ENCODE results near the gene COG6. TPM values are rescaled to one million over a fixed set of nuclear protein-coding genes. Genes with fewer than 3 reads are reported as not detected.

COG6 gene
- 20.7 TPM for polyA plus RNA-seq (2013, experiment 1 of 2; ENCODE audit: insufficient read length)
- 38.1 TPM for polyA plus RNA-seq (2013, experiment 2 of 2; ENCODE audit: insufficient read length)

DNA sequence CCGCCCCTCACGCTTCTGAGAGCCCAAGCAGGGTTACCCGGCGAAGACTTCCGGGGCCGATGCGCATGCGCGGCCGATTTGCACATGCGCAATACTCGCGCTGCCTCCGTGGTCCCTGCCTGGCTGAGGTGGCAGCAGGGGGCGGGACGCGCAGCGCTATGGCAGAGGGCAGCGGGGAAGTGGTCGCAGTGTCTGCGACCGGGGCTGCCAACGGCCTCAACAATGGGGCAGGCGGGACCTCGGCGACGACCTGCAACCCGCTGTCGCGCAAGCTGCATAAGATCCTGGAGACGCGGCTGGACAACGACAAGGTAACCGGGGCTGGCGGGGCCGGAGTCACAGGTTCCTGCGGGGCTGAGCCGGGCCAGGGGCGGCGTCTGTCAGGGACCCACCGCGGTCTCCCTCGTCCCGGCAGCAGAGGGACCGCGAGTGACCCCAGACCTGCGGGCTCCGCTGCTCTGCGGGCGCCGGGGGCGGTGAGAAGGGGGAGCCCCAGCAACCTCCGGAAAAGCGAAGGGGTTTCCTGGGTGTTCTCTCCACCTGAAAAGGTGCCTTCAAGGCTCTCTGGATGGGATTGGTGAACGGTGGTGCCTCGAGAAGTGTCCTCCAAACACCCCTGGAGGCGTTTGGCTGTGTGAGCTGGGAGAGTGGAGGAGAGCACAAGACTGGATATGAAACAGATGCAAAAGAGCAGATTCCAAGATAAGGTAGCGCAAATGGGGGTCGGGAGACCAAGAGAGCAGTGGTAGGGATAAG lies at the start of gene COG6:
TSS of gene COG6 (plus strand) at position 94 of the 756 bp plus-strand sequence. CDS start at position 159, 65 bp downstream.
- DNase-seq: peak; percentile 83

DNA sequence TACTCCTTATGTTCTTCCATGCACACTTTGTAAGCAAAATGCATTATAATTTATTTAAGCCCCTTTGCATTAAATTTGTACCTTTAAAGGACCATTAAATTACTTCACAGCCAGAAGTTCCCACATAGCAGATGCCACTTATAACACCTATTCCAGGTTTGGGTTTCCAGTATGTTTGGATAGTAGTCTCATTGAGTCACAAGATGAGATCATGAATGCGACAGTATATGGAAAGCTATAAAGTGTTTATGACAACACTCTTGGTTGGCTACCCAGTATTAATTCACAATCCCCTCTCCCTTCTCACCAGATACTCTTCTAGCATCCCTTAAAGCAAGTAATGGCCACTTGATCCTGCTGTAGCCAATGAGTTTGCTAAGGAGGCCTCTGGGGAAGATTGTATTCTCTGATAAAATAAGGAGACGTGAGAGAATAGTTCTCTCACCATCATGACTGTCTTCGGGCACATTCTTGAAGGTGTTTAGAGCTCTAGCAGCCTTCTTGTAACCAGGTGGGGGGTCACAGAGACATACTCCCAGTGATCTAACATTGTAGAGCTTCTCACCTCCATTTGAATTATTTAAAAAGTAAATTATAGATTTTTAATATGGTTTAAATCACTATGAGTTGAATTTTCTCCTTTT lies 49.7 kb upstream of the COG6 start:
- DNase-seq: no peak

GRCh38 chr13:39607876-39608275 lies 47.6 kb upstream of the COG6 start:
- DNase-seq: no peak

DNA sequence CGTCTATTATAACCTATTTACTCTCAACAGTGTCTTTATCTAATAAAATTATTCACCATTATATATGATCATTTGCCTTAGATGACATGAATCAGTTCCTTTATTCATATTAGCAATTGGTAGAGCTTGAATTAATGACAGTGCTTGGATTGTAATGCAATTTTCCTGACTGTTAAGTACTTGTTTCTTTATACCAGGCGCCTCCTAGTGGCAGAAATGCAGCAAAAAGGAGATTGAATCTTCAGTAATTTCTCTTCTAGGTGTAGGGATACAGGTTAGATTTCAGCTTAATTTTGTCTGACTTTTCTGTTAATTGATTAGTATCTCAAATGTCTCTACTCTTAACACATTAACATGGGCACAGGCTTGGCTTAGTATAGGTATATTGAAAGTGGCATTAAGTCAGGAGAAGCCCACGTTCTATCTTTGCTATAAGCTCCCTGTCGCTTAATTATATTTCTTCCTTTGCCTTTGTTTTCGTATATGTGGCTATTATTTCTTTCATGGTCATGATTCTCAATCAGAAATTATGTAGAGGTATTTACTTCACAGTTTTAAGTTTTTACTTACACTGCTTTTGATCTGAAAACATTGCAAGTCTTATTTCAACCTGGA lies 43.3 kb upstream of the COG6 start:
- peak; percentile 68 for DNase-seq

DNA sequence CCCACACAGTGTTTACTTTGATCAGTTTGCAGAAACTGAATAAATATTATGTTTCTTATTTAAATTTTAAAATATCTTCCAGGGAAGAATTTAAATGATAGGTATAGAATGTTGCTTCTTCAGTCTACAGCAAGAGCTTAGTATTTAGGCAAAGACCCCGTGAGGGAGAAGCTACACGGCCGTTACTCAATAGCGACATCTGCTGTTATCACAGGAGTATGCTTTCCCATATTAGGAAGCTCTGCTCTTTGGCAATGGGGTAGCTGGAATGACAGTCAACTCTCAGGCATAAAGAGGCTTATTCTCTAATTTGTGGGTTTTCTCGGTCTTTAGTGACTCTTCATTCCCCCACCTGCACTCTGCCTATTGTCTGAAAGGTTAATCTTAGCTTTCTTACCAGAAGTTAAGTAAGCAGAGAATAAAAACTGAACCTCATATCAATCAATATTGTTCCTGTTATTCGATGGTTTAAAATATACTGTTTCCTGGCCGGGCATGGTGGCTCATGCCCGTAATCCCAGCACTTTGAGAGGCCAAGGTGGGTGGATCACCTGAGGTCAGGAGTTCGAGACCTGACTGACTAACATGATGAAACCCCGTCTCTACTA lies 39.3 kb upstream of the COG6 start:
- peak; percentile 66 for DNase-seq

DNA sequence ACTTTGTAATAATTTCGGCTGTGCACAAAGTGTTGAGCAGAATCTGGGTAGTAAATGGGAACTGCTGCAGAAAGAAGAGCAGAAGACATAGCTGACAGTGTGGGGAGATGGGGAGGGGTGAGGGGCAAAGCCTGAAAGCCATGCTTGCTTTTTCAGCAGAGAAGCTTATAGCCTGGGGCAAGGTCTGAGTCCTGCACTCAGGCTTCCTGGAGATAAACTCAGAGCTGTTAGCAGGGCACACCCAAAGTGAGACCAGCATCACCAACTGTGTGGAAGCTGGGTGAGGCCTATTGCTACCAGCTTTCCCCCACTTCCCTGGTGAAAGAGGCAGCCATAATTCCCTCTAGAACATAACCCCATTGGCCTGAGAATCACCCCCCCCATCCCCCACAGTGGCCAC lies 36.9 kb upstream of the COG6 start:
- DNase-seq: no peak

GRCh38 chr13:39623466-39623865 lies 32.0 kb upstream of the COG6 start:
- DNase-seq: no peak

GRCh38 chr13:39631307-39631706 lies 24.2 kb upstream of the COG6 start:
- no peak for DNase-seq

GRCh38 chr13:39632994-39633393 lies 22.5 kb upstream of the COG6 start:
- DNase-seq: no peak

DNA sequence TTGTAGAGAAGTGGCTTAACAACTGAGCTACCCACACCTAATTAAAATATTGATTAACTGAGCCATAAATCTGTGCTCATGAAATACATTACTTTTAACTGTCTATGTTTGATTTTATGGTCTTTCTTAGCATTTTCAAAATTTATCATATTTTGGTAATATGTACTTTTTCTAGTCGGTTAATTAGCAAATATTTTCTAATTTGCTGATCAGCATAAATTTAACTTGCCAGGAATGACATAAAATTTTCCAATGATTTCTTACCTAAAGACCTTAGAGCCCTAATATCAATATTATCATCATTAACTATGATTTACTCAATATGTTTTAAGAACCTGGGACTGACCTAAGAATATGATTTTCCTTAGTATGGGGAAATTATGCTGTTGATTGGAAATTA lies 19.9 kb upstream of the COG6 start:
- no peak for DNase-seq

GRCh38 chr13:39637890-39638289 lies 17.6 kb upstream of the COG6 start:
- no peak for DNase-seq

- DNase-seq: no peak
Measured at GRCh38 chr13:39641645-39642044, 13.8 kb upstream of the COG6 start.

GRCh38 chr13:39646122-39646521 lies 9.3 kb upstream of the COG6 start:
- no peak for DNase-seq

- DNase-seq: no peak
Measured at GRCh38 chr13:39655041-39655568, 357 bp upstream of the COG6 start.

- no peak for DNase-seq
Measured at GRCh38 chr13:39656325-39656677, 839 bp downstream of the COG6 start.

DNA sequence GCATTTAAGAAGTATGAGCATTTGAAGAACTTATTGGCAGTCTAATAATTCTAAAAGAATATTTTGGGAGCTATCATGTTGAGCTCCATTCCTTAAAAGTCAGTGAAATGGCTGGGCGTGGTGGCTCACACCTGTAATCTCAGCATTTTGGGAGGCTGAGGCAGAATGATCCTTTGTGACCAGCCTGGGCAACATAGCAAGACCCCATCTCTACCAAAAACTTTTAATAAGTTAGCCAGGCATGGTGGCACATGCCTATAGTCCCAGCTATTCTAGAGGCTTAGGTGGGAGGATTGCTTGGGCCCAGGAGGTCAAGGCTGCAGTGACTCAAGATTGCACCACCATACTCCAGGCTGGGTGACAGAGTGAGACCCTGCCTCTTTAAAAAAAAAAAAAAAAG lies 8.0 kb downstream of the COG6 start:
- no peak for DNase-seq

- no peak for DNase-seq
Measured at GRCh38 chr13:39663958-39664357, 8.5 kb downstream of the COG6 start.

DNA sequence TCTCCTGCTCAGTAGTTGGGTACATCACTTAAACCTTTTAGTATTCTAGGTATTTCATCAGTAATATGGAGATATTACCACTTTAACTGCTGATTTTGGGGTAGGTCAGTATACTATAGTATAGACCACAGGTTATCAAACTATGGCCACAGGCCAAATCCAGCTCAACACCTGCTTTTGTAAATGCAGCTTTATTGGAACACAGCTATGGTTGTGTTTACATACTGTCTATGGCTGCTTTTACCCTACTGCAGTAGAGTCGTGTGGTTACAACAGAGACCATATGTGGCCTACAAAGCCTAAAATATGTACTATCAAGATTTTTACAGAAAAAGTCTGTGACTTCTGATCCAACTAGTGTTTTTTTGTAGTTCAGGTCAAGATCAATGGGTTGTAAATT lies 10.3 kb downstream of the COG6 start:
- no peak for DNase-seq

DNA sequence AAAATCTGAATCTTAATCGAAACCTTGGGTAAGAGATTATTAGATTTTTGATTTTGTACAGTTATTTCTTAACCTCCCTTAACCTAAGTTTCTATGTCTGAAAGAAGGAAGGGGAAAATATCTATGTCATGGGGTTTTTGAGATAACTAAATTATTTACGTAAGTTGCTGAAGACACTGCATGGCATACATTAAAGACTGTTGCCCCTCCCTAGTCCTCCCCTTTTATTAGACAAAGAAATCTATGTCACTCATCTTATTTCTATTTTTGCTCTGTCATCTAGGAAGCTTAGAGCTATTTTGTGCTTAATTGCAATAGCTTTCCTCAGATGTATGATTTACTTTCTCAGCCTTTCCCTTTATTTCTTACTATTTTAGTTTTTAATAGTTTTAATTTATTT lies 15.0 kb downstream of the COG6 start:
- no peak for DNase-seq

GRCh38 chr13:39672378-39673132 lies 17.1 kb downstream of the COG6 start:
- no peak for DNase-seq

- no peak for DNase-seq
Measured at GRCh38 chr13:39675904-39676303, 20.4 kb downstream of the COG6 start.

DNA sequence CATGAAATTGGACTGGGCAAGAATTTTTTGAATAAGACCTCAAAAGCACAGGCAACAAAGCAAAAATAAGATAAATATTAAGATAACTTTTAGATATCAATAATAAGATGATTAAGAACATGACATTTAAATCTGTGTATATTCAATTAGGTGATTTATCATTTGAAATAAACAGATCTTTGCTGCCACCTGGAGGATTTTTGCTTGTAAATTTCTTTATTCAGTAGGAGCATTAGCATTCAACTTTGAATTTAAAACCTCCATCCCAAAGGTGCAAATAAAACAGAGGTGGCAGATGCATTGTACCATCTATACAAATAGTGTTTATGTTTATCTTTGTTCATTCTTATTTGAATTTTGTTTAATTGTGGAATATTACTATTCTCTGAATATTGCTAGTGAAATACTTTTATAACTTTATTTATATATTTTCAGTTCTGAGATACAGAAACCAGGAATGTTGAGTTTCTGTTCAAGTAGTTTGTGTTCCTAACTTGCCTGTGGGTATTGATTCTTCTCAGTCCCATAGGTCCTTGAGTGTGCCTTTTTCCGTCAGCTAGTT lies 20.9 kb downstream of the COG6 start:
- DNase-seq: peak; percentile 51
